H9 (cell line): ENCODE measurements around the gene CELF4. TPM values are rescaled to one million over a fixed set of nuclear protein-coding genes. Genes with fewer than 3 reads are reported as not detected.

Experiments used
- DNase-seq: peaks from one replicate; pipeline ENCODE4 v3.0.0-alpha.2; 2017
- H2AFZ ChIP-seq: one replicate; pipeline ENCODE4 v1.6.1; 2013; ENCODE audit warnings: mild to moderate bottlenecking, low read length, control low read depth, moderate library complexity
- H2AK5ac ChIP-seq: 2 replicates; pipeline ENCODE4 v1.6.1; 2013; ENCODE audit warnings: low read length, control low read depth, mixed read lengths; ENCODE audit not compliant: insufficient read length
- H2BK120ac ChIP-seq: one replicate; pipeline ENCODE4 v1.6.1; 2013; ENCODE audit warnings: low read depth, mild to moderate bottlenecking, low read length, control low read depth, inconsistent platforms; ENCODE audit not compliant: poor library complexity, severe bottlenecking
- H2BK12ac ChIP-seq: 2 replicates; pipeline ENCODE4 v1.6.1; 2013; ENCODE audit warnings: low read length, control low read depth, mixed read lengths, low read depth; ENCODE audit not compliant: insufficient read length
- H2BK15ac ChIP-seq: 2 replicates; pipeline ENCODE4 v1.6.1; 2013; ENCODE audit warnings: low read depth, low read length, control low read depth
- H2BK20ac ChIP-seq: one replicate; pipeline ENCODE4 v1.6.1; 2013; ENCODE audit warnings: low read depth, mild to moderate bottlenecking, low read length, control low read depth, inconsistent platforms; ENCODE audit not compliant: poor library complexity, severe bottlenecking
- H2BK5ac ChIP-seq: 2 replicates; pipeline ENCODE4 v1.6.1; 2013; ENCODE audit warnings: low read length, control low read depth, mixed read lengths; ENCODE audit not compliant: insufficient read length
- H3K14ac ChIP-seq: 2 replicates; pipeline ENCODE4 v1.6.1; 2013; ENCODE audit warnings: low read length, control low read depth; ENCODE audit not compliant: insufficient read depth
- H3K18ac ChIP-seq: 2 replicates; pipeline ENCODE4 v1.6.1; 2013; ENCODE audit warnings: low read depth, mild to moderate bottlenecking, mixed read lengths, low read length, control low read depth; ENCODE audit not compliant: insufficient read length
- H3K23ac ChIP-seq: 2 replicates; pipeline ENCODE4 v1.6.1; 2013; ENCODE audit warnings: low read length, control low read depth, mixed read lengths, low read depth; ENCODE audit not compliant: insufficient read length
- H3K23me2 ChIP-seq: 2 replicates; pipeline ENCODE4 v1.6.1; 2013; ENCODE audit warnings: low read depth, mild to moderate bottlenecking, mixed read lengths, low read length, control low read depth; ENCODE audit not compliant: insufficient read length, poor library complexity, severe bottlenecking
- H3K27ac ChIP-seq: 2 replicates; pipeline ENCODE4 v1.5.1; 2013; ENCODE audit warnings: low read length, control low read depth, mixed read lengths, low read depth; ENCODE audit not compliant: insufficient read length
- H3K27me3 ChIP-seq: 2 replicates; pipeline ENCODE4 v1.6.1; 2013; ENCODE audit warnings: low read length, control low read depth, inconsistent platforms; ENCODE audit not compliant: insufficient read depth
- H3K4ac ChIP-seq: 2 replicates; pipeline ENCODE4 v1.6.1; 2013; ENCODE audit warnings: low read depth, mild to moderate bottlenecking, control low read depth, inconsistent platforms, low read length, moderate library complexity
- H3K4me1 ChIP-seq: 2 replicates; pipeline ENCODE4 v1.6.1; 2013; ENCODE audit warnings: low read length, control low read depth, inconsistent platforms; ENCODE audit not compliant: insufficient read depth
- H3K4me2 ChIP-seq: 2 replicates; pipeline ENCODE4 v1.6.1; 2013; ENCODE audit warnings: low read length, control low read depth, mixed read lengths; ENCODE audit not compliant: insufficient read length, insufficient read depth
- H3K56ac ChIP-seq: 2 replicates; pipeline ENCODE4 v1.6.1; 2013; ENCODE audit warnings: low read depth, mild to moderate bottlenecking, mixed read lengths, low read length, control low read depth; ENCODE audit not compliant: insufficient read length
- H3K79me1 ChIP-seq: 2 replicates; pipeline ENCODE4 v1.6.1; 2013; ENCODE audit warnings: low read depth, mild to moderate bottlenecking, moderate library complexity, low read length, control low read depth, inconsistent platforms; ENCODE audit not compliant: insufficient read depth, poor library complexity, severe bottlenecking
- H3K79me2 ChIP-seq: 2 replicates; pipeline ENCODE4 v1.6.1; 2013; ENCODE audit warnings: low read length, control low read depth, inconsistent platforms; ENCODE audit not compliant: insufficient read depth
- H3K9ac ChIP-seq: 2 replicates; pipeline ENCODE4 v1.6.1; 2013; ENCODE audit warnings: low read length, control low read depth, mixed read lengths; ENCODE audit not compliant: insufficient read length; ENCODE audit errors: extremely low read depth
- H3K9me3 ChIP-seq: one replicate; pipeline ENCODE4 v1.6.1; 2013; ENCODE audit warnings: low read depth, low read length, inconsistent platforms; ENCODE audit not compliant: control insufficient read depth
- H3T11ph ChIP-seq: one replicate; pipeline ENCODE4 v1.6.1; 2013; ENCODE audit warnings: mild to moderate bottlenecking, low read length, control low read depth, inconsistent platforms
- H4K20me1 ChIP-seq: one replicate; pipeline ENCODE4 v1.6.1; 2013; ENCODE audit not compliant: control insufficient read depth, insufficient read length, insufficient read depth
- H4K5ac ChIP-seq: 2 replicates; pipeline ENCODE4 v1.6.1; 2013; ENCODE audit warnings: low read depth, mild to moderate bottlenecking, mixed read lengths, low read length, control low read depth; ENCODE audit not compliant: insufficient read length
- H4K8ac ChIP-seq: replicated peaks from 2 replicates; pipeline ENCODE4 v1.6.1; 2013; ENCODE audit warnings: low read length, control low read depth, mixed read lengths, low read depth; ENCODE audit not compliant: insufficient read length
- H4K91ac ChIP-seq: 2 replicates; pipeline ENCODE4 v1.6.1; 2013; ENCODE audit warnings: low read depth, mild to moderate bottlenecking, moderate library complexity, mixed read lengths, low read length, control low read depth; ENCODE audit not compliant: insufficient read length
- H3K27ac Mint-ChIP-seq, 3 experiments: 2 replicates in 2 of 3; 3 replicates in 1 of 3; pipeline ENCODE4 v1.8.0; 2020 to 2021; ENCODE audit warnings: mixed read lengths in 3 of 3, mild to moderate bottlenecking in 1 of 3, moderate library complexity in 1 of 3
- H3K27me3 Mint-ChIP-seq: 2 replicates; pipeline ENCODE4 v1.8.0; 2021; ENCODE audit warnings: low read depth, mild to moderate bottlenecking, moderate library complexity, mixed read lengths
- H3K36me3 Mint-ChIP-seq, 3 experiments: 2 replicates in 2 of 3; 3 replicates in 1 of 3; pipeline ENCODE4 v1.8.0; 2020 to 2021; ENCODE audit warnings: low read depth in 3 of 3, mixed read lengths in 3 of 3; ENCODE audit not compliant: insufficient read depth in 1 of 3
- H3K4me1 Mint-ChIP-seq, 2 experiments: 2 replicates each; pipeline ENCODE4 v1.8.0; 2020; ENCODE audit warnings: mixed read lengths in 2 of 2
- H3K4me3 Mint-ChIP-seq, 2 experiments: 2 replicates in 1 of 2; 3 replicates in 1 of 2; pipeline ENCODE4 v1.8.0; 2020 to 2021; ENCODE audit warnings: mild to moderate bottlenecking in 2 of 2, mixed read lengths in 2 of 2, moderate library complexity in 1 of 2
- H3K9me3 Mint-ChIP-seq, 2 experiments: 2 replicates in 1 of 2; 3 replicates in 1 of 2; pipeline ENCODE4 v1.8.0; 2020; ENCODE audit warnings: mild to moderate bottlenecking in 2 of 2, mixed read lengths in 2 of 2, moderate library complexity in 1 of 2
- WGBS: extraction: QIAGEN DNeasy Blood & Tissue Kit; methylation state at CpG from one replicate; pipeline ENCODE4 v1.1.7; 2013; ENCODE audit warnings: missing lambda C conversion rate, low lambda C conversion rate, mixed read lengths; ENCODE audit not compliant: insufficient read length; ENCODE audit errors: extremely low coverage; 5-methylcytosine and 5-hydroxymethylcytosine counted together
- total RNA-seq: library from RNA; stranded (reverse); gene quantifications from 2 replicates; pipeline ENCODE4 v1.2.1, GENCODE V29; 2021
- TF ChIP-seq, protein P1 (sequence below): fragments of 200-600 bp; sonication (generic); conservative IDR thresholded peaks from 3 replicates; pipeline ENCODE4 v1.8.0; 2021; ENCODE audit warnings: antibody characterized with exemption, mild to moderate bottlenecking

The CELF4 gene
- total RNA-seq, 1 experiment from 2014 or later = 1.1 TPM

DNA sequence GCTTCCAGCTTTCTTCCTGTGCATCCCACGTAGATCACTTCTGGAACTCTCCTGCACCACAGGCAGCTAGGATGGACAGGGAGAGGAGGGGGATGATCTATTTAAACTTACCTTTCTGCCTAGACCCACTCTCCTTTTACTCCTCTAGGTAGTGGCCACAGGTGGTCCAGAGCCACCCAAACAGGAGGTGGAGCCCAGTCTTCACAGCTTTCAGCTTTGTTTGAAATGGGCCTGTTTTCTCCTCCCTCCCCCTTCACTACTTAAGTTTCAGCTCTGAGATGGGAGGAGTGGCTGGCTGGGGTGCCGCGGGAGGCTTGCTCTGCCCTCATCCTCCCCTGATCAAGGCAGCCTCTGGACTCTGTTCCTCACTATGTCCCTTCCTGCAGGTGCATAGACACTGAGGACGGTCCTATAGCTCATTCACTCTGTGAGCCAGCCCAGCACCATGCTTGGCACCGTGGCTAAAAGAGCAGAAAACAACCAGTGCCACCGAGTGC, 12.6 kb upstream of the CELF4 start:
- Histone ChIP-seq H3K27me3 (no peaks in the 10 kb centered on the region), H3K23ac (no peak overlapping the region), H3K27ac (no peak overlapping the region), H4K20me1 (no peaks in the 10 kb centered on the region), H3K79me1 (no peaks in the 10 kb centered on the region), H3K79me2 (no peaks in the 10 kb centered on the region), H2AK5ac (no peak overlapping the region), H4K8ac (no peak overlapping the region), H2AFZ (no peak overlapping the region), H3K56ac (no peak overlapping the region), H3K9ac (no peak overlapping the region), H3K4me2 (no peak overlapping the region), H3K4me1 (peaks cover 20% of the 10 kb centered on the region; the same call in 1 of the 2 replicates), H3K23me2 (no peaks in the 10 kb centered on the region), H3T11ph (no peak overlapping the region), H3K14ac (peak overlapping the region; percentile 16), H3K18ac (no peak overlapping the region), H4K5ac (no peak overlapping the region), H2BK120ac (no peak overlapping the region), H3K9me3 (no peaks in the 10 kb centered on the region), H2BK12ac (no peak overlapping the region), H2BK20ac (no peak overlapping the region), H3K4ac (no peak overlapping the region), H4K91ac (no peak overlapping the region), H2BK15ac (no peak overlapping the region), H2BK5ac (no peak overlapping the region)
- no peak for DNase-seq
- Mint-ChIP-seq H3K27ac (no peak overlapping the region), H3K9me3 (no peaks in the 10 kb centered on the region), H3K4me3 (no peak overlapping the region), H3K36me3 (no peaks in the 10 kb centered on the region; a peak in 1 of 7 replicates), H3K27me3 (peaks cover 46% of the 10 kb centered on the region), H3K4me1 (peaks cover 60% of the 10 kb centered on the region in 2 experiments)
- TF ChIP-seq, protein P1, sequence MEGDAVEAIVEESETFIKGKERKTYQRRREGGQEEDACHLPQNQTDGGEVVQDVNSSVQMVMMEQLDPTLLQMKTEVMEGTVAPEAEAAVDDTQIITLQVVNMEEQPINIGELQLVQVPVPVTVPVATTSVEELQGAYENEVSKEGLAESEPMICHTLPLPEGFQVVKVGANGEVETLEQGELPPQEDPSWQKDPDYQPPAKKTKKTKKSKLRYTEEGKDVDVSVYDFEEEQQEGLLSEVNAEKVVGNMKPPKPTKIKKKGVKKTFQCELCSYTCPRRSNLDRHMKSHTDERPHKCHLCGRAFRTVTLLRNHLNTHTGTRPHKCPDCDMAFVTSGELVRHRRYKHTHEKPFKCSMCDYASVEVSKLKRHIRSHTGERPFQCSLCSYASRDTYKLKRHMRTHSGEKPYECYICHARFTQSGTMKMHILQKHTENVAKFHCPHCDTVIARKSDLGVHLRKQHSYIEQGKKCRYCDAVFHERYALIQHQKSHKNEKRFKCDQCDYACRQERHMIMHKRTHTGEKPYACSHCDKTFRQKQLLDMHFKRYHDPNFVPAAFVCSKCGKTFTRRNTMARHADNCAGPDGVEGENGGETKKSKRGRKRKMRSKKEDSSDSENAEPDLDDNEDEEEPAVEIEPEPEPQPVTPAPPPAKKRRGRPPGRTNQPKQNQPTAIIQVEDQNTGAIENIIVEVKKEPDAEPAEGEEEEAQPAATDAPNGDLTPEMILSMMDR = no peak
- WGBS = no CpG with 5 or more reads among the region's 6 CpGs
